SU-DHL-6 (cell line): Measurements from ENCODE around the gene SYT15.
"Not testable (repeated sequence)": the region's sequence is repeated elsewhere in the genome, so short reads cannot be mapped to it uniquely, and the experiment has no call there.

Experiments
- CTCF ChIP-seq: fragments of 200-600 bp; sonication (generic); IDR thresholded peaks from one replicate; pipeline ENCODE4 v1.5.1; 2017; ENCODE audit warnings: antibody characterized with exemption, mild to moderate bottlenecking, low read length, moderate library complexity; ENCODE audit not compliant: insufficient read depth, poor library complexity, severe bottlenecking
- EZH2phosphoT487 ChIP-seq: fragments of 200-600 bp; sonication (generic), shearing (Covaris generic); conservative IDR thresholded peaks from 2 replicates; pipeline ENCODE4 v1.6.1; 2018; ENCODE audit warnings: mild to moderate bottlenecking, antibody characterized with exemption, low read length, moderate library complexity, mixed read lengths

GRCh38 chr10:46577624-46578473 is 1.1 kb upstream of the SYT15 start:
- not testable (repeated sequence) for TF ChIP-seq CTCF, EZH2phosphoT487
